HG03432 (cell line): ENCODE data around the gene HACE1.
A peak's percentile ranks its signal among the peaks of the same experiment; 100 is the strongest.
"Not testable (repeated sequence)": the region's sequence is repeated elsewhere in the genome, so short reads cannot be mapped to it uniquely, and the experiment has no call there.

Experiments used
- ATAC-seq: cut with Tn5 transposase; IDR thresholded peaks from one replicate; pipeline ENCODE4 v1.9.1; 2021; ENCODE audit warnings: mild to moderate bottlenecking, moderate library complexity; ENCODE audit not compliant: unreplicated experiment

HACE1 gene

DNA sequence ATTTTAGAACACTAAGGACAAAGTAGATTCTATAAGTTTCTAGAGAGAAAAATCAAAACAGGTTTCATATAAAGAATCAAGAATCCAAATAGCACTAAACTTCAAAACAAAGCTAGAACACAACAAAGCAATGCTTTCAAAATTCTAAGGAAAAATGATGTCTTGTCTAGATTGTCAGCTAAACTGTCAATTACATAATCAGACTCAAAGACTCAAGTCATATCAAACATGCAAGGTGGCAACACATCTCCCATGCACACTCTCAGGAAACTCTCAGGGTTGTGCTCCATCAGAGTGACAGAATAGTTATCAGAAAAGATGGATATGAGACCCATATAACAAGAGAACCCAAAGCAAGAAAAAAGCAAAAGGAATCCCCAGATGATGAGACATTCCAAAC is 23.9 kb downstream of the HACE1 start:
- no peak for ATAC-seq

DNA sequence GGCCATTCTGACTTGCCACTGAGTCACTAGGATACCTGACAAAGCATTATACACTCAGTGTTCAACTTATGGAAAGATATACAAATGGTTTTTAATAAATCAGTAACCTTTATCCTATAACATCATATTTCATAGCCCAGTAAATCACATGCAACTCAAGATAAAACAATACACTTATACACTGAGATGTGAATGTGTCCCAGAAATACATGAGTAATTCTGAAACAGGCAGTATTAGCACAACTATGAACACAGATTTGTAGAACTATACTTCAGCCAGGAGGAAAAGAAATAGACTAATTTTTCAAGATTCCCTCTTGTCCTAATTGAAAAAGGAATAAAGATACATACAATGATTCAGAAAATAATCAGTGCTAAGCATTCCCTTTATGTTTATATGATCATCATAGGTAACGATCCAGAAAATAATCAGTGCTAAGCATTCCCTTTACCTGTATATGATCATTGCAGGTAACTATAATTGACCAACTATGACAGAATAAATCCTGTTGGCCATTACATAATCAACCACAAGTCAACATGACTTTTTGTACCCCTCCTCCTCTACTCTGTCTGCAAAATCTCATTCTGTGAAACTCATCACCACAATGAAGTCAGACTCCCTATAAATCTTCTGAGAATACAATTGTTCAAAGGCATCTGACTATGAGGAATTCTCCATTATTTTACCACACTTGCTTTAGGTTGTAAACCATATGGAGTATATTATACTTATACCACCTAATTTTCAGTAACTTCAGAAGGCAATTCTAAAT is 30.3 kb downstream of the HACE1 start:
- no peak for ATAC-seq

DNA sequence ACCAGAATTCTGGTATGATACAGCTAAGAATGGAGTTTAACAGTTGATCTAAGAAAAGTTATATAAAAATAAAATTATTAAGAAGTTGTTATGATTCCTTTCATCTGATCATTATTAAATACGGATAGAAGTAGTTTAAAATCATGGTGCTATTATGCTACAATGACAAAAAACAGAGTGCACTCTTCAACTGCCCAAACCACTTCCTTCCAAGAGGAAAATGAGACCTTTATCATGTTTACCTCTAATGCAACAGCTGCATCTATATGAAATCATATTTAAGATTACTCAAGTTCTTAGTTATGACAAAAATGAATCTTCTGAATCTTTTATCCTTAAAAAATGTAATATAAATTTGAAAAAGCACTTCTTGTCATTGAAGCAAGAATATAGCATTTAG is 31.2 kb downstream of the HACE1 start:
- ATAC-seq: no peak

DNA sequence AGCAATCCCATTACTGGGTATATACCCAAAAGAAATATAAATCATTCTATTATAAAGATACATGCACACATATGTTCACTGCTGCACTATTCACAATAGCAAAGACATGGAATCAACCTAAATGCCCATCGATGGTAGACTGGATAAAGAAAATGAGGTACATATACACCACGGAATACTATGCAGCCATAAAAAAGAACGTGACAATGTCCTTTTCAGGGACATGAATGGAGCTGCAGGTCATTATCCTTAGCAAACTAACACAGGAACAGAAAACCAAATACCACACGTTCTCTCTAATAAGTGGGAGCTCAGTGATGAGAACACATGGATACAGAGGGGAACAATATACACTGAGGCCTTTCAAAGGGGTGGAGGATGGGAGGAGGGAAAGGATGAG is 38.9 kb downstream of the HACE1 start:
- ATAC-seq: not testable (repeated sequence)

- ATAC-seq: no peak
These were observed 43.6 kb downstream of the HACE1 start for GRCh38 chr6:104816125-104816524.

GRCh38 chr6:104814743-104815142 is 45.0 kb downstream of the HACE1 start:
- ATAC-seq: no peak

DNA sequence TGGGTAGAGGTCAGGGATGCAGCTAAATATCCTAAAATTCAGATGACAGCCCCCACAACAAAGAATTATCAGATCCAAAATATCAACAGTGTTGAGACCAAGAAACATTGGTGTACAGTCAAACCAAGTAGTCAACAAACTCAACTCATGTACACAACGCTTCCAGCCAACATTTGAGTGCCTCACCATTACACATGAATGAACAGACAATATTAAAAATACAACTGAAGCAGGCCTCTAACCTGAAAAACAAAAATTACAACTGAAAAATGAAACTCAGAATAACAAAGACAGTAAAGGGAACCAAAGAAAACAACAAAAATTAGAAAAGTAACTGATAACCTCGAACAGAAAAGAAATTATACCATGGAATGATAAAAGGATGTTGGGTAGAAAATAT is 46.2 kb downstream of the HACE1 start:
- no peak for ATAC-seq

DNA sequence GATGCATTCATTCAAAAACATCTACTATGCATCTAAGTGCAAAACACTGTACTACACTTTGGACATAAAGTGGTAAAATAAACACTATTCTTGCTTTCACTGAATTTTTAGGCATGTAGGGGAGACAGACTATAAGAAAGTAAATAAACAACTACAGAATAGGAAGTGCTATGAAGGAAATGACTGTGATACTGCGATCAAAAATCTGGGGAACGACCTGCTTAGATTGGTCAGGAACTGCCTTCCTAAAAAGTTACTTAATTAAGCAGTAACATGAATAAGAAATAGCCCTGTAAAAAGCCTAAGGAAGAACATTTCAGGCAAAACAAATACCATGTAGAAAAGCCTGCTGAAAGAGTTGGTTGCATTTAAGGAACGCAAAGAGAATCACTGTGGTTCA is 50.6 kb downstream of the HACE1 start:
- no peak for ATAC-seq

- not testable (repeated sequence) for ATAC-seq
These were observed 54.4 kb downstream of the HACE1 start for GRCh38 chr6:104805335-104805734.

DNA sequence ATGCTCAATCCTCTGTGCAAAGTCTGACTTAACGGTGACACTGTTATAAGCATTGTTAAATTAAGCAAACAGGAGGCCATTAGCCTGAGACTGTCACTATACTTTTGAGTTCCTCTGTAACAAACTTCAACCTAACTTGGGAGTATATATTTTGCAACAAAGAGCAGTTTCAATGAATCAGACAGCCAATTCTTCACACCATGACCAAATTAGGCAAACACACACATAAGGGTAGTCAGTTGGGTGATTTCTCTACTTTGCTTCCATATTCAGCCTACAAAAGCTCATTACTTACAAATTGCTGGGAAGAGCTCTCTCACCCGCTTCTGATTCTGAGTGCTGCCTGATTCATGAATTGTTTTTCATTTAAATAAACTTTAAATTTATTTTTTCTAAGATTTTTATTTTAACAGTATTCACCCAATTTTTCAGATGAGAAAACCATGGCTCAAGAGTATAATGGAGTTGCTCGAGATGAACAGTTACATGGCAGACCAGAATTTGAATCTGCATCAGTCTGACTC is 60.5 kb downstream of the HACE1 start:
- no peak for ATAC-seq

GRCh38 chr6:104796031-104796785 is 63.5 kb downstream of the HACE1 start:
- no peak for ATAC-seq

GRCh38 chr6:104795363-104795762 is 64.4 kb downstream of the HACE1 start:
- ATAC-seq: no peak

DNA sequence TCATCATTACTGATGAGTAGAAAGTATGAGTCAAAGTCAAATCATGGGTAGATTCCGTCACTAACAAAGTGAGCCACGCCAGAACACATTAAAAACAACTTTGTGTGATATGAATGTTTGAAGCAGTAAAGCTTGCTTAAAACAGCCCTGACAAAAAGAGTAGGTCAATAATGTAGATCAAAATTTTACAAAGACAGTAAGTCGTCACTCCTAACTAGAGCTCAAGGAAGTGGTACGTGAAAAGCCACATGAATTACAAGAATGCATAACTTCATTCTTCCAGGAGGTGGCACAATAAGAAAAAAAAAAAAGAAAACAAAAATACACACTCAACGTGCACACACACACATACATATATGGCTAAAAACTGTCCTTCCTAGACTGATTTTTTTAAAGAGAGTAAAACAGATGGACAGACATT is 69.9 kb downstream of the HACE1 start:
- ATAC-seq: peak; percentile 93

DNA sequence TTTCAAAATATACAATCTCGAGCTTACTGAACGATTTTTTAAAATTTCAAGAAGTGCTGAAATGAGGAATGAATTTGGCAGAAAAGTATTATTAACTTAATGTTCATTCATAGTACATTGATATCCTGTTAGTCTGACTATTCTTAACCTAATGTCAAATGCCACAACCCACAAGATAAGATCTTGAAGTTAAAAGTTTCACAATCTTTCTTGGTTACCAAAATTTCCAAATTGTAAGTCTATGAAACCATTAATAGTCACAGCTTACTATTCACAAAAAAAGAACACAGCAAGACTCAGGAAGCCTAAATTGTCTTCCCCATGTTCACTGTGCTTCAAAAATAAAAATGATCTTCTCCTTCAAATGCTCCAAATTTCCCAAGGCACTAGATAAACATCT is 71.3 kb downstream of the HACE1 start:
- no peak for ATAC-seq

GRCh38 chr6:104787305-104787704 is 72.4 kb downstream of the HACE1 start:
- no peak for ATAC-seq

DNA sequence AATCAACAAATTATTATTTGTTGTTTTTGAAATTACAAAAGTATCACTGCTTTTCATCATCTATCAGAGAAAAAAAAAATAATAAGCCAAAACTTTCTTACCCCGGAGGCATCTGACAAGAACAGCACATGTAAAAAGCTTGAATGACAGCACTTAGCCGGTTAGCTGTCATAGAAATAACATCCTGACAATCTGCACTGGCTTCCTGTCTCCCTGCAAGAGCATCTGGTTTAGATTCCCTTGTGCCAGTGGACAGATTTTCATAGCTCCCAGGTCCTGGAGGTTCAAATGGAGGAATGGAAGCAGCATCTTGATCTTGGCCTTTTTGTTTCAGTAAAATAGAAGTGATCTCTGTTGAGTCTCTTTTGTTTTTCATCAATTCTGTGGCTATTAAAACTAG is 74.8 kb downstream of the HACE1 start:
- ATAC-seq: no peak

- peak; percentile 91 for ATAC-seq
These were observed 88.4 kb downstream of the HACE1 start for GRCh38 chr6:104771258-104771832.

DNA sequence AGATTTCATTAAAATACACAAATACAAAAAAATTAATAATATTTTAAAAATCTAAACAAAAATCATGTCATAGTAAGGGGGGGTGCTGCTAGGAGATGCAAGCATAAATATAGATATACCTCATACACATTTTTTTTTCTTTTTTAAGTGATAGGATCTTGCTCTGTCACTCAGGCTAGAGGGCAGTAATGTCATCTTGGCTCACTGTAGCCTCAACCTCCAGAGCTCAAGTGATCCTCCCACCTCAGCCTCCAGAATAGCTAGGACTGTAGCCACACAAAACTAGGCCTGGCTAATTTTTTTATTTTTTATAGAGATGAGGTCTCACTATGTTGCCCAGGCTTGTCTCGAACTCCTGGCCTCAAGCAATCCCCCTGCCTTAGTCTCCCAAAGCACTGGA is 90.8 kb downstream of the HACE1 start:
- no peak for ATAC-seq

- ATAC-seq: no peak
These were observed 93.1 kb downstream of the HACE1 start for GRCh38 chr6:104766595-104766994.

GRCh38 chr6:104754788-104755409 is 104.8 kb downstream of the HACE1 start:
- no peak for ATAC-seq

DNA sequence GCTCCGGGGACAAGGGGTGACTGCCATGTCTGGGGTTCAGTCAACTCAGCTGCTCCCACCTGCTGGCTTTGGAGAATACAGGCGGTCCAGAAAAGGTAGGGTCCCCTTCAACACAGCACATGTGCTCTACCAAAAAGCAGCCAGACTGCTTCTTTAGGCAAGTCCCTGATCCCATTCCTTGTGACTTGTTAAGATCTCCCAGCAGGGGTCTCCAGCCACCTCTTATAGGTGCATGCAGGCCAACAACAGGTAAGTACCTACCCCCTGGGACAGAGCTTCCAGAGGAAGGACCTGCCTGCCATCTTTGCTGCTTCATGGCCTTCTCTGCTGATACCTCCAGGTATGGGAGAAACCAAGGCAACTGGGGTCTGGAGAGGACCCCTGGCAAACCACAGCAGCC is 106.5 kb downstream of the HACE1 start:
- ATAC-seq: no peak
